Neural cell (in vitro differentiated cells): ENCODE measurements around the gene HYLS1. TPM values are rescaled to one million over a fixed set of nuclear protein-coding genes. Genes with fewer than 3 reads are reported as not detected.

ENCODE experiments used
- H2AFZ ChIP-seq: fragments of 200-600, 300-800 bp; sonication (generic), shearing (Covaris generic); 2 replicates; pipeline ENCODE4 v1.6.0; 2014; ENCODE audit warnings: low read depth, mild to moderate bottlenecking, antibody characterized with exemption, low read length, moderate library complexity
- H3F3A ChIP-seq: fragments of 200-600 bp; shearing (Covaris generic); 2 replicates; pipeline ENCODE4 v1.6.1; 2016; ENCODE audit warnings: mild to moderate bottlenecking, moderate library complexity, mixed read lengths, antibody characterized with exemption, low read length; ENCODE audit not compliant: insufficient read depth, poor library complexity, severe bottlenecking
- H3K27ac ChIP-seq: fragments of 200-600, 300-800 bp; sonication (generic), shearing (Covaris generic); 2 replicates; pipeline ENCODE4 v1.5.1; 2014; ENCODE audit warnings: mild to moderate bottlenecking, low read length, moderate library complexity
- H3K27me3 ChIP-seq: fragments of 300-800, 200-600 bp; sonication (generic), shearing (Covaris generic); 2 replicates; pipeline ENCODE4 v1.6.0; 2014; ENCODE audit warnings: mild to moderate bottlenecking, low read depth, low read length, moderate library complexity; ENCODE audit not compliant: insufficient read depth
- H3K36me3 ChIP-seq: fragments of 300-800, 200-600 bp; sonication (generic), shearing (Covaris generic); 2 replicates; pipeline ENCODE4 v1.5.1; 2014; ENCODE audit warnings: mild to moderate bottlenecking, antibody characterized with exemption, low read length, moderate library complexity; ENCODE audit not compliant: insufficient read depth
- H3K4me2 ChIP-seq: fragments of 300-800, 200-600 bp; sonication (generic), shearing (Covaris generic); 2 replicates; pipeline ENCODE4 v1.6.0; 2014; ENCODE audit warnings: mild to moderate bottlenecking, low read length
- H3K4me3 ChIP-seq: fragments of 300-800, 200-600 bp; sonication (generic), shearing (Covaris generic); 2 replicates; pipeline ENCODE4 v1.5.1; 2014; ENCODE audit warnings: mild to moderate bottlenecking, low read length, moderate library complexity
- H3K79me2 ChIP-seq: fragments of 200-600 bp; shearing (Covaris generic); replicated peaks from 2 replicates; pipeline ENCODE4 v1.6.0; 2014; ENCODE audit warnings: mild to moderate bottlenecking, low read length, moderate library complexity; ENCODE audit not compliant: insufficient read depth
- H3K9ac ChIP-seq: fragments of 300-800, 200-600 bp; sonication (generic), shearing (Covaris generic); 2 replicates; pipeline ENCODE4 v1.6.1; 2016; ENCODE audit warnings: mild to moderate bottlenecking, low read length, mixed read lengths
- H3K9me2 ChIP-seq: fragments of 200-600 bp; shearing (Covaris generic); 2 replicates; pipeline ENCODE4 v1.6.1; 2016; ENCODE audit warnings: mild to moderate bottlenecking, low read length, mixed read lengths; ENCODE audit not compliant: insufficient read depth
- H3K9me3 ChIP-seq: fragments of 200-600, 300-800 bp; sonication (generic), shearing (Covaris generic); 2 replicates; pipeline ENCODE4 v1.6.1; 2016; ENCODE audit warnings: mild to moderate bottlenecking, mixed run types, low read length, moderate library complexity, mixed read lengths
- H4K20me1 ChIP-seq: fragments of 200-600 bp; shearing (Covaris generic); 2 replicates; pipeline ENCODE4 v1.6.1; 2016; ENCODE audit warnings: mild to moderate bottlenecking, mixed run types; ENCODE audit not compliant: insufficient read depth
- CTCF ChIP-seq: fragments of 450-650 bp; IDR thresholded peaks from 2 replicates; pipeline ENCODE4 v1.5.1; 2014; ENCODE audit warnings: antibody characterized with exemption, mild to moderate bottlenecking, moderate library complexity; ENCODE audit not compliant: poor library complexity, severe bottlenecking
- EP300 ChIP-seq: fragments of 450-650 bp; conservative IDR thresholded peaks from 2 replicates; pipeline ENCODE4 v1.6.1; 2014; ENCODE audit warnings: antibody characterized with exemption, mild to moderate bottlenecking, moderate library complexity; ENCODE audit not compliant: poor library complexity, severe bottlenecking
- EZH2 ChIP-seq: fragments of 200-600, 300-800 bp; shearing (Covaris generic), sonication (generic); IDR thresholded peaks from 2 replicates; pipeline ENCODE4 v1.6.1; 2014; ENCODE audit warnings: antibody characterized with exemption, low read length, borderline replicate concordance, mild to moderate bottlenecking; ENCODE audit not compliant: insufficient read depth, poor library complexity, severe bottlenecking
- MXI1 ChIP-seq: fragments of 450-650 bp; conservative IDR thresholded peaks from 2 replicates; pipeline ENCODE4 v1.6.1; 2014; ENCODE audit warnings: antibody characterized with exemption, mild to moderate bottlenecking; ENCODE audit not compliant: poor library complexity, severe bottlenecking
- POLR2AphosphoS5 ChIP-seq: IDR thresholded peaks from 2 replicates; pipeline ENCODE4 v1.6.1; 2012
- RAD21 ChIP-seq: fragments of 450-650 bp; conservative IDR thresholded peaks from 2 replicates; pipeline ENCODE4 v1.6.1; 2014; ENCODE audit warnings: antibody characterized with exemption, mild to moderate bottlenecking, moderate library complexity
- SMC3 ChIP-seq: fragments of 450-650 bp; conservative IDR thresholded peaks from 2 replicates; pipeline ENCODE4 v1.6.1; 2014; ENCODE audit warnings: antibody characterized with exemption, mild to moderate bottlenecking, moderate library complexity; ENCODE audit not compliant: poor library complexity
- TAF1 ChIP-seq: IDR thresholded peaks from 2 replicates; pipeline ENCODE4 v1.6.1; 2012; ENCODE audit warnings: low read depth
- polyA plus RNA-seq: library from polyadenylated mRNA; depleted of rRNA; stranded (reverse); fragments of >200 nt; gene quantifications from 2 replicates; pipeline ENCODE4 v1.2.3, GENCODE V29; 2014
- TF ChIP-seq, protein P1 (sequence below): IDR thresholded peaks from 2 replicates; pipeline ENCODE4 v1.6.1; 2012; ENCODE audit warnings: borderline replicate concordance

HYLS1 gene
- polyA plus RNA-seq, 1 donor from 2014 or later, result 6.0 TPM

DNA sequence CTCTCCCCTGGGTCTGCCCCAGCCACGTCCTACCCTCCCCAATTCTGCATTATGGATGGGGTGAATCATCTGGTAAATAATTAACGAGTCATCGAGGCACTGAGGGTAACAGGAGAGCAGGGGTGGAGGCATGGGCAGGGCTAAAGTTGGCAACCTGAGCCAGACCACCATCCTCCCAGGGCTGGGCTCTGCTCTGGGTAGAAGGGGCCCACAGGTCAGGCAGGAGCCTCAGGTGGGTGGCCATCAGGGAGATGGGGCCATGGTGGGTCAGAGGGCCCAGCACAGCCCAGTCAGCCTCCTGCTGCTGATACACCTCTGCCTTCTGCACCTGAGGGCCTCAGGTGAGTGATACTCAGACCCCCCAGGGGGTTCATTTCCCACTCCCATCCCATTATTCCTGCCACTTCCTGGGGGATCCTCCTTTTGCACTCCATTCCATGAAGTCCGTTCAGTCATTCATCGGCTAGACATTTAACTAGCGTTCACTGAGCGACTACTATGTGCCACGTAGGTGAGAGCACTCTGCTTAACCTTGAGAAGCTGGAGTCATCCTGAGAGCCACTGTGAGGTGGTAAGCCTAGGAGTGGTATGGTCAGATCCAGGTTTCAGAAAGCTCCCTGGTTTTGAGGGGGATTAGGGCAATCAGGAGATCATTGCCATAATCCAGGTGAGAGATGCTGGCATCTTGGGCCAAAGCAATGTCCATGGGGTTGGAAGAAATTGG, 58.5 kb downstream of the HYLS1 start, which contains the start of gene VSIG10L2:
Gene VSIG10L2, plus strand, starts transcription at position 248 of the 724 bp plus-strand sequence. Its CDS starts 12 bp downstream, at position 260.
- H3K36me3 ChIP-seq, result no peaks in the 10 kb centered on the region
- H3K9me2 ChIP-seq, result no peaks in the 10 kb centered on the region
- H3K9me3 ChIP-seq, result no peaks in the 10 kb centered on the region
- no peak within 1 kb of the TSS for H3K4me3 ChIP-seq
- H3K27me3 ChIP-seq, result no peaks in the 10 kb centered on the region
- H3K4me2 ChIP-seq, result no peak within 1 kb of the TSS
- no peaks in the 10 kb centered on the region for H3K79me2 ChIP-seq
- no peak for TF ChIP-seq CTCF
- TF ChIP-seq MXI1, result no peak
- TF ChIP-seq, protein P1, sequence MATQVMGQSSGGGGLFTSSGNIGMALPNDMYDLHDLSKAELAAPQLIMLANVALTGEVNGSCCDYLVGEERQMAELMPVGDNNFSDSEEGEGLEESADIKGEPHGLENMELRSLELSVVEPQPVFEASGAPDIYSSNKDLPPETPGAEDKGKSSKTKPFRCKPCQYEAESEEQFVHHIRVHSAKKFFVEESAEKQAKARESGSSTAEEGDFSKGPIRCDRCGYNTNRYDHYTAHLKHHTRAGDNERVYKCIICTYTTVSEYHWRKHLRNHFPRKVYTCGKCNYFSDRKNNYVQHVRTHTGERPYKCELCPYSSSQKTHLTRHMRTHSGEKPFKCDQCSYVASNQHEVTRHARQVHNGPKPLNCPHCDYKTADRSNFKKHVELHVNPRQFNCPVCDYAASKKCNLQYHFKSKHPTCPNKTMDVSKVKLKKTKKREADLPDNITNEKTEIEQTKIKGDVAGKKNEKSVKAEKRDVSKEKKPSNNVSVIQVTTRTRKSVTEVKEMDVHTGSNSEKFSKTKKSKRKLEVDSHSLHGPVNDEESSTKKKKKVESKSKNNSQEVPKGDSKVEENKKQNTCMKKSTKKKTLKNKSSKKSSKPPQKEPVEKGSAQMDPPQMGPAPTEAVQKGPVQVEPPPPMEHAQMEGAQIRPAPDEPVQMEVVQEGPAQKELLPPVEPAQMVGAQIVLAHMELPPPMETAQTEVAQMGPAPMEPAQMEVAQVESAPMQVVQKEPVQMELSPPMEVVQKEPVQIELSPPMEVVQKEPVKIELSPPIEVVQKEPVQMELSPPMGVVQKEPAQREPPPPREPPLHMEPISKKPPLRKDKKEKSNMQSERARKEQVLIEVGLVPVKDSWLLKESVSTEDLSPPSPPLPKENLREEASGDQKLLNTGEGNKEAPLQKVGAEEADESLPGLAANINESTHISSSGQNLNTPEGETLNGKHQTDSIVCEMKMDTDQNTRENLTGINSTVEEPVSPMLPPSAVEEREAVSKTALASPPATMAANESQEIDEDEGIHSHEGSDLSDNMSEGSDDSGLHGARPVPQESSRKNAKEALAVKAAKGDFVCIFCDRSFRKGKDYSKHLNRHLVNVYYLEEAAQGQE, result no peak
- no peak within 1 kb of the TSS for H3K27ac ChIP-seq
- H2AFZ ChIP-seq, result no peak within 1 kb of the TSS
- H3K9ac ChIP-seq, result no peak within 1 kb of the TSS
- no peaks in the 10 kb centered on the region for H3F3A ChIP-seq
- no peaks in the 10 kb centered on the region for H4K20me1 ChIP-seq

- no peak overlapping the region for H3K27ac ChIP-seq
- H4K20me1 ChIP-seq, result no peaks in the 10 kb centered on the region
- no peak overlapping the region for H2AFZ ChIP-seq
- no peaks in the 10 kb centered on the region for H3K36me3 ChIP-seq
- no peaks in the 10 kb centered on the region for H3K9me3 ChIP-seq
- no peaks in the 10 kb centered on the region for H3F3A ChIP-seq
- H3K4me3 ChIP-seq, result no peak overlapping the region
- no peak overlapping the region for H3K9ac ChIP-seq
- TF ChIP-seq TAF1 (no peak), RAD21 (no peak), CTCF (no peak), EP300 (no peak), SMC3 (no peak), MXI1 (no peak), EZH2 (no peak), POLR2AphosphoS5 (no peak)
- TF ChIP-seq, protein P1, result no peak
- no peak overlapping the region for H3K4me2 ChIP-seq
- no peaks in the 10 kb centered on the region for H3K9me2 ChIP-seq
- no peaks in the 10 kb centered on the region for H3K79me2 ChIP-seq
- H3K27me3 ChIP-seq, result no peaks in the 10 kb centered on the region
Measured at GRCh38 chr11:125946712-125947418, 59.4 kb downstream of the HYLS1 start.
